ENCODE data around the gene UBE2Q1. TPM values are rescaled to one million over a fixed set of nuclear protein-coding genes. Genes with fewer than 3 reads are reported as not detected.

UBE2Q1 gene
- total and polyA plus RNA-seq, 2 experiments from 2014 or later: 15.5 to 33.0 TPM

DNA sequence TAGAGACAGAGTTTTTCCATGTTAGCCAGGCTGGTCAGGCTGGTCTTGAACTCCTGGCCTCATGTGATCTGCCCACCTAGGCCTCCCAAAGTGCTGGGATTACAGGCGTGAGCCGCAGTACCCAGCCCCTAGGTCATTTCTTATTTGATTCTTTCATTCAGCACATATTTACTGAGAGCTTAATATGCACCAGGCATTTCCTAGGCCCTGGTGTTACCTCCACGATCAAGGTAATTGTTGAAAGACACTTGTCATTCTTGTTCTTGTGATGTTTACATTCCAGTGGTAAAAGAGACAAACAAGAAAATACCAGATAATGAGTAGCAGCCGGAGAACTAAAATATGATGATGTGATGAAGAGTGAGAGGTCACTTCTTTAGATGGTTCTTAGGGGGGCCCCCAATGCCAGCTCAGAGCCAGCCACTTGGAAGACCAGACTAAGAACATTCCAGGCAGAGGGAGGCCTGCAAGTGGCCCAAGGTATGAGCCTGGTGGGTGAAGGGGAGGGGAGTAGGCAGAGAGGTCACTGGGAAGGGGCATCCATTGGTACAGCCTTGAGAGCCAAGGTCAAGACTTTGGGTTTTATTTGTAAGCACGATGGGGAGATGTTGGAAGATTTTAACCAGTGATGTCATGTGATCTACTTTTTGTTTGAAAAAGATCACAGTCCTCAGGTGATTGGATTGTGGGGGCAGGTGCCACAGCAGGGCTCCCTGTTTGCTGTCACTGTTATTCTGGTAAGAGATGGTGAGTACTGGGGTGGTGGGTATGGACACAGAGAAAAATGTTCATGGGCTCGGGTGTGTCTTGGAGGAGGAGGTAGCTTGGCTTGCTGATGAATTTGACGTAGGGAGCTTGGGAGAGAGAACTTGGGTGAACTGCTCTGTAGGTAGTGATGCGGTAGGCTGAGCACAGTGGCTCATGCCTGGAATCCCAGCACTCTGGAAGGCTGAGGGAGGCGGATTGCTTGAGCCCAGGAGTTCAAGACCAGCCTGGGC is 18.7 kb downstream of the UBE2Q1 start (continued):
- TF ChIP-seq, protein P1, sequence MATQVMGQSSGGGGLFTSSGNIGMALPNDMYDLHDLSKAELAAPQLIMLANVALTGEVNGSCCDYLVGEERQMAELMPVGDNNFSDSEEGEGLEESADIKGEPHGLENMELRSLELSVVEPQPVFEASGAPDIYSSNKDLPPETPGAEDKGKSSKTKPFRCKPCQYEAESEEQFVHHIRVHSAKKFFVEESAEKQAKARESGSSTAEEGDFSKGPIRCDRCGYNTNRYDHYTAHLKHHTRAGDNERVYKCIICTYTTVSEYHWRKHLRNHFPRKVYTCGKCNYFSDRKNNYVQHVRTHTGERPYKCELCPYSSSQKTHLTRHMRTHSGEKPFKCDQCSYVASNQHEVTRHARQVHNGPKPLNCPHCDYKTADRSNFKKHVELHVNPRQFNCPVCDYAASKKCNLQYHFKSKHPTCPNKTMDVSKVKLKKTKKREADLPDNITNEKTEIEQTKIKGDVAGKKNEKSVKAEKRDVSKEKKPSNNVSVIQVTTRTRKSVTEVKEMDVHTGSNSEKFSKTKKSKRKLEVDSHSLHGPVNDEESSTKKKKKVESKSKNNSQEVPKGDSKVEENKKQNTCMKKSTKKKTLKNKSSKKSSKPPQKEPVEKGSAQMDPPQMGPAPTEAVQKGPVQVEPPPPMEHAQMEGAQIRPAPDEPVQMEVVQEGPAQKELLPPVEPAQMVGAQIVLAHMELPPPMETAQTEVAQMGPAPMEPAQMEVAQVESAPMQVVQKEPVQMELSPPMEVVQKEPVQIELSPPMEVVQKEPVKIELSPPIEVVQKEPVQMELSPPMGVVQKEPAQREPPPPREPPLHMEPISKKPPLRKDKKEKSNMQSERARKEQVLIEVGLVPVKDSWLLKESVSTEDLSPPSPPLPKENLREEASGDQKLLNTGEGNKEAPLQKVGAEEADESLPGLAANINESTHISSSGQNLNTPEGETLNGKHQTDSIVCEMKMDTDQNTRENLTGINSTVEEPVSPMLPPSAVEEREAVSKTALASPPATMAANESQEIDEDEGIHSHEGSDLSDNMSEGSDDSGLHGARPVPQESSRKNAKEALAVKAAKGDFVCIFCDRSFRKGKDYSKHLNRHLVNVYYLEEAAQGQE (IDR thresholded peaks at IDR 0.05; ENCODE audit: unreplicated experiment): no peak
- no peak for TF ChIP-seq NANOG (IDR thresholded peaks at IDR 0.05; ENCODE audit: borderline replicate concordance)
- no peak for TF ChIP-seq ZNF114 (CRISPR knock-in tag; IDR thresholded peaks at IDR 0.05)
- no peak for TF ChIP-seq EZH2phosphoT487 (IDR thresholded peaks at IDR 0.05; ENCODE audit: unreplicated experiment)
- no peak for TF ChIP-seq POLR2AphosphoS5 (IDR thresholded peaks at IDR 0.05; ENCODE audit: low read depth)
- no peak for TF ChIP-seq JUNB (IDR thresholded peaks at IDR 0.05; ENCODE audit: unreplicated experiment)
- TF ChIP-seq, protein P2, sequence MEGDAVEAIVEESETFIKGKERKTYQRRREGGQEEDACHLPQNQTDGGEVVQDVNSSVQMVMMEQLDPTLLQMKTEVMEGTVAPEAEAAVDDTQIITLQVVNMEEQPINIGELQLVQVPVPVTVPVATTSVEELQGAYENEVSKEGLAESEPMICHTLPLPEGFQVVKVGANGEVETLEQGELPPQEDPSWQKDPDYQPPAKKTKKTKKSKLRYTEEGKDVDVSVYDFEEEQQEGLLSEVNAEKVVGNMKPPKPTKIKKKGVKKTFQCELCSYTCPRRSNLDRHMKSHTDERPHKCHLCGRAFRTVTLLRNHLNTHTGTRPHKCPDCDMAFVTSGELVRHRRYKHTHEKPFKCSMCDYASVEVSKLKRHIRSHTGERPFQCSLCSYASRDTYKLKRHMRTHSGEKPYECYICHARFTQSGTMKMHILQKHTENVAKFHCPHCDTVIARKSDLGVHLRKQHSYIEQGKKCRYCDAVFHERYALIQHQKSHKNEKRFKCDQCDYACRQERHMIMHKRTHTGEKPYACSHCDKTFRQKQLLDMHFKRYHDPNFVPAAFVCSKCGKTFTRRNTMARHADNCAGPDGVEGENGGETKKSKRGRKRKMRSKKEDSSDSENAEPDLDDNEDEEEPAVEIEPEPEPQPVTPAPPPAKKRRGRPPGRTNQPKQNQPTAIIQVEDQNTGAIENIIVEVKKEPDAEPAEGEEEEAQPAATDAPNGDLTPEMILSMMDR (conservative IDR thresholded peaks at IDR 0.05; ENCODE audit: low read depth in 2 of 2): no peak
- TF ChIP-seq, protein P3, sequence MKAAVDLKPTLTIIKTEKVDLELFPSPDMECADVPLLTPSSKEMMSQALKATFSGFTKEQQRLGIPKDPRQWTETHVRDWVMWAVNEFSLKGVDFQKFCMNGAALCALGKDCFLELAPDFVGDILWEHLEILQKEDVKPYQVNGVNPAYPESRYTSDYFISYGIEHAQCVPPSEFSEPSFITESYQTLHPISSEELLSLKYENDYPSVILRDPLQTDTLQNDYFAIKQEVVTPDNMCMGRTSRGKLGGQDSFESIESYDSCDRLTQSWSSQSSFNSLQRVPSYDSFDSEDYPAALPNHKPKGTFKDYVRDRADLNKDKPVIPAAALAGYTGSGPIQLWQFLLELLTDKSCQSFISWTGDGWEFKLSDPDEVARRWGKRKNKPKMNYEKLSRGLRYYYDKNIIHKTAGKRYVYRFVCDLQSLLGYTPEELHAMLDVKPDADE (IDR thresholded peaks at IDR 0.05): no peak
- TF ChIP-seq CREB1 (CRISPR knock-in tag; IDR thresholded peaks at IDR 0.05; ENCODE audit: low read depth): no peak

DNA sequence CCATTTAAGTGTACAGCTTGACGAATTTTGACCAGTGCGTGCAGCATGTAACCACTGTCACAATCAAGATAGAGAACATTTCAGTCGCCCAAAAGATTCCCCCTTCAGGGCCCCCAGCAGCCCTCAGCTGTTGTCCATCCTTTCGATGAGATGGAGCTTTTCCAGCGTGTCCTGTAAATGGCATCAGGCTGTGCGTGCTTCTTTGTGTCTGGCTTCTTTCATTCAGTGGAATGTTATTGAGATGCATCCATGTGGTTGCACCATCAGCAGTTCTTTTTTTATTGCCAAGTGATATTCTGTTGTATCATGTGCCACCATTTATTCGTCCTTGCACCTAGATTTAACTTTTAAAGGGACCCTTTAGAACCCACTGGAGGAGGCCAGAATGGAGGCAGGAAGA is 21.9 kb downstream of the UBE2Q1 start:
- Histone ChIP-seq H3K27me3 (ENCODE audit: insufficient read depth) (no peaks in the 10 kb centered on the region), H3K36me3 (ENCODE audit: insufficient read depth) (no peaks in the 10 kb centered on the region), H3K4me2 (no peak overlapping the region), H3K79me2 (replicated peaks; ENCODE audit: insufficient read depth) (no peaks in the 10 kb centered on the region), H4K20me1 (replicated peaks; ENCODE audit: insufficient read depth) (no peaks in the 10 kb centered on the region), H3K4me3 (no peak overlapping the region), H3F3A (replicated peaks; ENCODE audit: low read depth) (no peaks in the 10 kb centered on the region), H3K27ac (ENCODE audit: low read depth) (no peak overlapping the region), H2AFZ (no peak overlapping the region), H3K9me2 (ENCODE audit: insufficient read depth) (no peaks in the 10 kb centered on the region), H3K4me1 (ENCODE audit: insufficient read depth) (no peaks in the 10 kb centered on the region)
- H3K36me3 Mint-ChIP-seq (ENCODE audit: low read depth): peaks cover 4% of the 10 kb centered on the region; the same call in 2 of the 3 replicates
- H3K4me3 Mint-ChIP-seq: no peak overlapping the region
- H3K9me3 Mint-ChIP-seq: peaks cover 20% of the 10 kb centered on the region
- H3K27ac Mint-ChIP-seq: no peak overlapping the region
- TF ChIP-seq ZNF114 (CRISPR knock-in tag; IDR thresholded peaks at IDR 0.05) (no peak), CREB1 (CRISPR knock-in tag; IDR thresholded peaks at IDR 0.05; ENCODE audit: low read depth) (no peak), JUNB (IDR thresholded peaks at IDR 0.05; ENCODE audit: unreplicated experiment) (no peak), ZNF331 (CRISPR knock-in tag; IDR thresholded peaks at IDR 0.05; ENCODE audit: low read depth) (no peak)
- TF ChIP-seq, protein P1 (IDR thresholded peaks at IDR 0.05; ENCODE audit: unreplicated experiment): no peak
- TF ChIP-seq, protein P3 (IDR thresholded peaks at IDR 0.05): no peak
- TF ChIP-seq, protein P2 (conservative IDR thresholded peaks at IDR 0.05; ENCODE audit: low read depth in 2 of 2): no peak
- H3K27me3 Mint-ChIP-seq (ENCODE audit: insufficient read depth, low read depth, poor library complexity): peaks cover 10% of the 10 kb centered on the region
- ATAC-seq (no peak), DNase-seq (ENCODE audit: low spot score) (no peak)
- peaks cover 10% of the 10 kb centered on the region for H3K4me1 Mint-ChIP-seq

All from GM23338 (cell line).